Forelimb muscle (tissue), 1 donor: ENCODE measurements around the gene REXO5. TPM values are rescaled to one million over a fixed set of nuclear protein-coding genes. Genes with fewer than 3 reads are reported as not detected.

Experiments
- polyA plus RNA-seq: library from polyadenylated mRNA; unstranded; fragments of 120-200 nt; gene quantifications from one replicate; pipeline ENCODE4 v1.2.1, GENCODE V29; 2013; ENCODE audit not compliant: insufficient read length

Gene REXO5
- polyA plus RNA-seq, 1 donor, result 5.7 TPM

Other genes starting within 250 kb of the REXO5 start
- gene ACSM2B, start 230.2 kb upstream of the REXO5 start, polyA plus RNA-seq, result 0.42 TPM
- gene ACSM1, start 108.8 kb upstream of the REXO5 start, polyA plus RNA-seq, result 0.13 TPM
- gene THUMPD1, start 64.7 kb upstream of the REXO5 start, polyA plus RNA-seq, result 28.7 TPM
- gene ACSM3, start 42.5 kb upstream of the REXO5 start, polyA plus RNA-seq, result 2.9 TPM
- 17.2 TPM for gene ERI2, start 55 bp upstream of the REXO5 start, polyA plus RNA-seq
- 4.7 TPM for gene DCUN1D3, start 93.8 kb downstream of the REXO5 start, polyA plus RNA-seq
- 17.8 TPM for gene LYRM1, start 94.2 kb downstream of the REXO5 start, polyA plus RNA-seq